ENCODE data around the gene PPP1R8. TPM values are rescaled to one million over a fixed set of nuclear protein-coding genes. Genes with fewer than 3 reads are reported as not detected.

The PPP1R8 gene
- total and polyA plus RNA-seq, 2 experiments from 2014 or later, result 13.4 to 50.5 TPM

GRCh38 chr1:27835501-27835900 is 4.9 kb downstream of the PPP1R8 start (continued):
- no peak for TF ChIP-seq ETS1 (IDR thresholded peaks at IDR 0.05)
- TF ChIP-seq POLR2AphosphoS5 (IDR thresholded peaks at IDR 0.05; ENCODE audit: low read depth), result no peak

GRCh38 chr1:27849951-27850350 is 19.4 kb downstream of the PPP1R8 start:
- Mint-ChIP-seq H3K4me1 (no peaks in the 10 kb centered on the region), H3K36me3 (ENCODE audit: low read depth) (peaks cover 74% of the 10 kb centered on the region), H3K9me3 (peaks cover 13% of the 10 kb centered on the region), H3K27ac (no peak overlapping the region), H3K4me3 (no peak overlapping the region), H3K27me3 (ENCODE audit: insufficient read depth, low read depth, poor library complexity) (peaks cover 4% of the 10 kb centered on the region)
- Histone ChIP-seq H3K9me2 (ENCODE audit: insufficient read depth) (no peaks in the 10 kb centered on the region), H3K79me2 (replicated peaks; ENCODE audit: insufficient read depth) (0 out of 2 replicates have a peak, but pooled peaks cover 2% of the 10 kb centered on the region), H2AFZ (no peak overlapping the region), H4K20me1 (replicated peaks; ENCODE audit: insufficient read depth) (peaks cover 10% of the 10 kb centered on the region; the same call in 1 of the 2 replicates), H3K4me1 (ENCODE audit: insufficient read depth) (no peaks in the 10 kb centered on the region), H3K27me3 (ENCODE audit: insufficient read depth) (no peaks in the 10 kb centered on the region), H3K36me3 (ENCODE audit: insufficient read depth) (peaks cover 47% of the 10 kb centered on the region), H3K4me2 (no peak overlapping the region), H3K4me3 (no peak overlapping the region), H3F3A (replicated peaks; ENCODE audit: low read depth) (peaks cover 11% of the 10 kb centered on the region; the same call in 1 of the 2 replicates), H3K27ac (ENCODE audit: low read depth) (no peak overlapping the region)
- no peak for DNase-seq (ENCODE audit: low spot score)
- no peak for ATAC-seq
- TF ChIP-seq EZH2phosphoT487 (IDR thresholded peaks at IDR 0.05; ENCODE audit: unreplicated experiment), result no peak
- TF ChIP-seq ZNF462 (CRISPR knock-in tag; IDR thresholded peaks at IDR 0.05), result no peak
- no peak for TF ChIP-seq REST (IDR thresholded peaks at IDR 0.05; ENCODE audit: unreplicated experiment)
- no peak for TF ChIP-seq ZNF331 (CRISPR knock-in tag; IDR thresholded peaks at IDR 0.05; ENCODE audit: low read depth)
- no peak for TF ChIP-seq POLR2AphosphoS5 (IDR thresholded peaks at IDR 0.05; ENCODE audit: low read depth)
- TF ChIP-seq CREB1 (CRISPR knock-in tag; IDR thresholded peaks at IDR 0.05; ENCODE audit: low read depth), result no peak
- TF ChIP-seq STAT1 (IDR thresholded peaks at IDR 0.05; ENCODE audit: unreplicated experiment), result no peak
- TF ChIP-seq EZH2 (IDR thresholded peaks at IDR 0.05; ENCODE audit: low read depth, unreplicated experiment), result no peak
- no peak for TF ChIP-seq ZNF114 (CRISPR knock-in tag; IDR thresholded peaks at IDR 0.05)
- TF ChIP-seq CTCF (conservative IDR thresholded peaks at IDR 0.05; ENCODE audit: low read depth in 2 of 2), result no peak
- TF ChIP-seq JUNB (IDR thresholded peaks at IDR 0.05; ENCODE audit: unreplicated experiment), result no peak
- no peak for TF ChIP-seq NANOG (IDR thresholded peaks at IDR 0.05; ENCODE audit: borderline replicate concordance)
